Measurements from ENCODE around the gene CRLF1. TPM values are rescaled to one million over a fixed set of nuclear protein-coding genes. Genes with fewer than 3 reads are reported as not detected.

The CRLF1 gene
- total RNA-seq, 2 experiments from 2014 or later, result 1.3 TPM; not detected in 1

GRCh38 chr19:18607226-18608101 is 865 bp upstream of the CRLF1 start:
- Histone ChIP-seq H3K4me1 (ENCODE audit: insufficient read depth, low read length, poor library complexity, severe bottlenecking) (peaks cover 5% of the 10 kb centered on the region), H3K36me3 (ENCODE audit: insufficient read depth, low read length) (no peaks in the 10 kb centered on the region), H4K20me1 (ENCODE audit: insufficient read depth, low read length) (no peaks in the 10 kb centered on the region), H3K9me3 (ENCODE audit: low read length) (no peaks in the 10 kb centered on the region), H3K27ac (ENCODE audit: low read depth, low read length, poor library complexity, severe bottlenecking) (no peak overlapping the region), H3K79me2 (ENCODE audit: insufficient read depth, low read depth, low read length) (no peaks in the 10 kb centered on the region), H3K9me2 (ENCODE audit: insufficient read depth, low read length) (no peaks in the 10 kb centered on the region), H2AFZ (ENCODE audit: low read length) (no peak overlapping the region), H3K4me2 (ENCODE audit: low read length) (no peak overlapping the region), H3K4me3 (ENCODE audit: low read depth, low read length, poor library complexity, severe bottlenecking) (no peak overlapping the region)
- ChIA-PET CTCF (ENCODE audit: unreplicated experiment) (no interaction called here), POLR2A (no interaction called here)
- no TSS peak for BruUV-seq (replicated peaks)
- no peak for DNase-seq (ENCODE audit: low spot score)
- no peak for TF ChIP-seq EZH2phosphoT487 (IDR thresholded peaks at IDR 0.05; ENCODE audit: borderline replicate concordance, low read depth, low read length)
- TF ChIP-seq, protein P1, sequence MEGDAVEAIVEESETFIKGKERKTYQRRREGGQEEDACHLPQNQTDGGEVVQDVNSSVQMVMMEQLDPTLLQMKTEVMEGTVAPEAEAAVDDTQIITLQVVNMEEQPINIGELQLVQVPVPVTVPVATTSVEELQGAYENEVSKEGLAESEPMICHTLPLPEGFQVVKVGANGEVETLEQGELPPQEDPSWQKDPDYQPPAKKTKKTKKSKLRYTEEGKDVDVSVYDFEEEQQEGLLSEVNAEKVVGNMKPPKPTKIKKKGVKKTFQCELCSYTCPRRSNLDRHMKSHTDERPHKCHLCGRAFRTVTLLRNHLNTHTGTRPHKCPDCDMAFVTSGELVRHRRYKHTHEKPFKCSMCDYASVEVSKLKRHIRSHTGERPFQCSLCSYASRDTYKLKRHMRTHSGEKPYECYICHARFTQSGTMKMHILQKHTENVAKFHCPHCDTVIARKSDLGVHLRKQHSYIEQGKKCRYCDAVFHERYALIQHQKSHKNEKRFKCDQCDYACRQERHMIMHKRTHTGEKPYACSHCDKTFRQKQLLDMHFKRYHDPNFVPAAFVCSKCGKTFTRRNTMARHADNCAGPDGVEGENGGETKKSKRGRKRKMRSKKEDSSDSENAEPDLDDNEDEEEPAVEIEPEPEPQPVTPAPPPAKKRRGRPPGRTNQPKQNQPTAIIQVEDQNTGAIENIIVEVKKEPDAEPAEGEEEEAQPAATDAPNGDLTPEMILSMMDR (conservative IDR thresholded peaks at IDR 0.05; ENCODE audit: low read length), result no peak
- intact Hi-C loops (cut with micrococcal nuclease; ENCODE audit: unreplicated experiment), result no loop called here

GRCh38 chr19:18605546-18606280 is 886 bp downstream of the CRLF1 start:
- Histone ChIP-seq H3K36me3 (ENCODE audit: insufficient read depth, low read length) (no peaks in the 10 kb centered on the region), H3K9me3 (ENCODE audit: low read length) (no peaks in the 10 kb centered on the region), H3K79me2 (ENCODE audit: insufficient read depth, low read depth, low read length) (no peaks in the 10 kb centered on the region), H4K20me1 (ENCODE audit: insufficient read depth, low read length) (no peaks in the 10 kb centered on the region), H3K27ac (ENCODE audit: low read depth, low read length, poor library complexity, severe bottlenecking) (no peak overlapping the region), H3K9me2 (ENCODE audit: insufficient read depth, low read length) (no peaks in the 10 kb centered on the region), H3K4me2 (ENCODE audit: low read length) (no peak overlapping the region), H2AFZ (ENCODE audit: low read length) (no peak overlapping the region), H3K4me1 (ENCODE audit: insufficient read depth, low read length, poor library complexity, severe bottlenecking) (no peaks in the 10 kb centered on the region), H3K4me3 (ENCODE audit: low read depth, low read length, poor library complexity, severe bottlenecking) (no peak overlapping the region)
- intact Hi-C loops (cut with micrococcal nuclease; ENCODE audit: unreplicated experiment), result no loop called here
- POLR2A ChIA-PET, result no interaction called here
- CTCF ChIA-PET (ENCODE audit: unreplicated experiment), result no interaction called here
- TF ChIP-seq, protein P1 (conservative IDR thresholded peaks at IDR 0.05; ENCODE audit: low read length), result no peak
- 0 out of 2 replicates have a peak, but pooled peaks have one; percentile 61 for TF ChIP-seq EZH2phosphoT487 (IDR thresholded peaks at IDR 0.05; ENCODE audit: borderline replicate concordance, low read depth, low read length)
- no TSS peak for BruUV-seq (replicated peaks)
- DNase-seq (ENCODE audit: low spot score), result no peak

DNA sequence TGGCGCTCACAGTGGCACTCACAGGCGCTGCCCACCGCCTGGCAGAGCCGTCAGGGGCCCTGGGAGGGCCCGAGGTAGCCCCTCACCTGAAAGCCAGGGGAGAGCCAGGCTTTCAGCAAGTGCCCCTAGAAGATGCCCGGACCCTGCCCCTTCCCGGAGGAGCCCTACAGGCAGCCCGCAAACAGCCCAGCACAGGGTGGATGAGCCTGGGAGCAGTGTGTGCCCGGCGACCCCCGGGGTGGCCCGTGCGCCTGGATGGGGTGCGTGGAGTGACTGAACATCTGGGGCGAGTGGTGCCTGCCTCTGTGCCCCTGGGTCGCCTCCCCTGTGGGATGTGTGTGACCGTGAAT is 1.4 kb downstream of the CRLF1 start:
- CTCF ChIA-PET (ENCODE audit: unreplicated experiment), result no interaction called here

More for the DNA sequence above, 1.4 kb downstream of the CRLF1 start:
- no TSS peak for BruUV-seq (replicated peaks)
- Histone ChIP-seq H4K20me1 (ENCODE audit: insufficient read depth, low read length) (no peaks in the 10 kb centered on the region), H3K36me3 (ENCODE audit: insufficient read depth, low read length) (no peaks in the 10 kb centered on the region), H3K9me2 (ENCODE audit: insufficient read depth, low read length) (no peaks in the 10 kb centered on the region), H3K79me2 (ENCODE audit: insufficient read depth, low read depth, low read length) (no peaks in the 10 kb centered on the region), H2AFZ (ENCODE audit: low read length) (no peak overlapping the region), H3K27ac (ENCODE audit: low read depth, low read length, poor library complexity, severe bottlenecking) (no peak overlapping the region), H3K4me1 (ENCODE audit: insufficient read depth, low read length, poor library complexity, severe bottlenecking) (no peaks in the 10 kb centered on the region), H3K4me2 (ENCODE audit: low read length) (no peak overlapping the region), H3K4me3 (ENCODE audit: low read depth, low read length, poor library complexity, severe bottlenecking) (no peak overlapping the region), H3K9me3 (ENCODE audit: low read length) (no peaks in the 10 kb centered on the region)
- POLR2A ChIA-PET, result no interaction called here
- intact Hi-C loops (cut with micrococcal nuclease; ENCODE audit: unreplicated experiment), result no loop called here
- TF ChIP-seq, protein P1 (conservative IDR thresholded peaks at IDR 0.05; ENCODE audit: low read length), result no peak
- TF ChIP-seq EZH2phosphoT487 (IDR thresholded peaks at IDR 0.05; ENCODE audit: borderline replicate concordance, low read depth, low read length), result no peak
- DNase-seq (ENCODE audit: low spot score), result no peak
